ENCODE data around the gene NAPEPLD. TPM values are rescaled to one million over a fixed set of nuclear protein-coding genes. Genes with fewer than 3 reads are reported as not detected.

Gene NAPEPLD
- total and polyA plus RNA-seq, 2 of the 8 experiments (the other 6 are each of a cell fraction or from before 2014, with no cell fraction given): 4.2 to 9.9 TPM

GRCh38 chr7:103093429-103093828, 55.5 kb downstream of the NAPEPLD start:
- H4K8ac ChIP-seq (ENCODE audit: extremely low read depth, insufficient read depth, low read length): no peak overlapping the region
- POLR2A ChIA-PET (ENCODE audit: partially characterized antibody): no interaction called here
- no peak overlapping the region for H2BK120ac ChIP-seq (replicated peaks; ENCODE audit: low read depth, low read length)
- no peak overlapping the region for H3K9ac ChIP-seq (replicated peaks in 1 of 4; ENCODE audit: extremely low read depth in 1 of 4, low read depth in 3 of 4, low read length in 3 of 4)
- no peaks in the 10 kb centered on the region for H3K23me2 ChIP-seq (ENCODE audit: low read depth, low read length)
- WGBS, 2 experiments (ENCODE audit: extremely low coverage in 1 of 2, insufficient coverage in 1 of 2, insufficient read length in 1 of 2, insufficient replicate concordance in 2 of 2, low coverage in 1 of 2, low lambda C conversion rate in 2 of 2, missing lambda C conversion rate in 1 of 2): 87% methylated on average over 1 of the region's 1 CpG; no CpG with 5 or more reads in 1 of the 2 experiments
- H2AFZ ChIP-seq (ENCODE audit: low read length): no peak overlapping the region
- no peak overlapping the region for H3K56ac ChIP-seq (replicated peaks; ENCODE audit: insufficient read length, low read depth, low read length)
- no peak overlapping the region for H4K5ac ChIP-seq (ENCODE audit: insufficient read length, low read depth, low read length)
- H3K4ac ChIP-seq (replicated peaks; ENCODE audit: insufficient read length, low read depth, low read length): no peak overlapping the region
- peaks cover 0 to 2% of the 10 kb centered on the region in 2 experiments for H4K20me1 ChIP-seq (replicated peaks in 1 of 2; ENCODE audit: control insufficient read depth in 1 of 2, insufficient read depth in 2 of 2, low read length in 2 of 2)
- H3K79me1 ChIP-seq (ENCODE audit: low read depth, low read length): no peaks in the 10 kb centered on the region
- H3K18ac ChIP-seq (ENCODE audit: extremely low read depth, low read length): no peak overlapping the region
- no peaks in the 10 kb centered on the region for H3K9me3 ChIP-seq (ENCODE audit: insufficient read depth in 2 of 2, low read depth in 1 of 2, low read length in 1 of 2)
- peaks cover 2 to 27% (median 11%) of the 10 kb centered on the region in 4 experiments; a peak in 7 of 8 replicates for H3K36me3 ChIP-seq (ENCODE audit: control insufficient read depth in 2 of 4, insufficient read depth in 4 of 4, low read length in 3 of 4)
- no peaks in the 10 kb centered on the region for H3K4me1 ChIP-seq (replicated peaks in 1 of 4; ENCODE audit: control insufficient read depth in 3 of 4, insufficient read depth in 4 of 4, low read length in 3 of 4)
- CTCF ChIA-PET (ENCODE audit: partially characterized antibody): interaction anchor here (1.2 kb wide), 1 partner anchor 13 kb away, joined by 4 read pairs; no protein-coding TSS in a partner anchor
- H4K91ac ChIP-seq (replicated peaks; ENCODE audit: insufficient read length, low read length): no peak overlapping the region
- no peak overlapping the region for H2AK5ac ChIP-seq (ENCODE audit: low read depth, low read length)
- no peak overlapping the region for H3K27ac ChIP-seq (ENCODE audit: low read depth, low read length)
- H2BK20ac ChIP-seq (ENCODE audit: low read length): no peak overlapping the region
- H3K79me2 ChIP-seq (ENCODE audit: control insufficient read depth in 1 of 2, insufficient read depth in 2 of 2, low read length in 2 of 2): no peaks in the 10 kb centered on the region
- H3K23ac ChIP-seq (ENCODE audit: insufficient read length): no peak overlapping the region
- no peak overlapping the region for H2BK12ac ChIP-seq (ENCODE audit: low read depth, low read length)
- no peak overlapping the region for H2BK5ac ChIP-seq (ENCODE audit: low read depth, low read length)
- H2BK15ac ChIP-seq (ENCODE audit: low read length): no peak overlapping the region
- H3K27me3 ChIP-seq (replicated peaks in 1 of 4; ENCODE audit: control insufficient read depth in 3 of 4, extremely low read depth in 1 of 4, insufficient read depth in 3 of 4, low read length in 3 of 4): no peaks in the 10 kb centered on the region
- H3K4me3 ChIP-seq (ENCODE audit: extremely low read depth in 1 of 4, insufficient read depth in 2 of 4, low read depth in 3 of 4, low read length in 4 of 4): no peak overlapping the region
- no peak overlapping the region for H3K4me2 ChIP-seq (ENCODE audit: insufficient read depth in 1 of 2, low read depth in 2 of 2, low read length in 2 of 2)
- H3K14ac ChIP-seq (ENCODE audit: insufficient read length): no peak overlapping the region
- FAIRE-seq (no peak), DNase-seq (ENCODE audit: low read depth in 1 of 2, low spot score in 2 of 2) (no peak)
- no peak for TF ChIP-seq JUND (IDR thresholded peaks at IDR 0.05; ENCODE audit: low read length)
- no peak for TF ChIP-seq BRCA1 (IDR thresholded peaks at IDR 0.05; ENCODE audit: low read depth, low read length)
- TF ChIP-seq HDAC6 (IDR thresholded peaks at IDR 0.05; ENCODE audit: low read depth, low read length): no peak
- no peak for TF ChIP-seq PHF8 (conservative IDR thresholded peaks at IDR 0.05; ENCODE audit: low read depth, low read length)
- no peak for TF ChIP-seq ZNF274 (IDR thresholded peaks at IDR 0.05; ENCODE audit: borderline replicate concordance, extremely low read depth, low read length)
- TF ChIP-seq CBX5 (IDR thresholded peaks at IDR 0.05; ENCODE audit: low read depth, low read length): no peak
- no peak for TF ChIP-seq JUN (IDR thresholded peaks at IDR 0.05; ENCODE audit: low read depth, low read length)
- TF ChIP-seq RNF2 (IDR thresholded peaks at IDR 0.05; ENCODE audit: borderline replicate concordance, low read depth, low read length, missing control alignments, poor library complexity, severe bottlenecking): no peak
- no peak for TF ChIP-seq SUZ12 (IDR thresholded peaks at IDR 0.05; ENCODE audit: low read length)
- TF ChIP-seq, protein P1, sequence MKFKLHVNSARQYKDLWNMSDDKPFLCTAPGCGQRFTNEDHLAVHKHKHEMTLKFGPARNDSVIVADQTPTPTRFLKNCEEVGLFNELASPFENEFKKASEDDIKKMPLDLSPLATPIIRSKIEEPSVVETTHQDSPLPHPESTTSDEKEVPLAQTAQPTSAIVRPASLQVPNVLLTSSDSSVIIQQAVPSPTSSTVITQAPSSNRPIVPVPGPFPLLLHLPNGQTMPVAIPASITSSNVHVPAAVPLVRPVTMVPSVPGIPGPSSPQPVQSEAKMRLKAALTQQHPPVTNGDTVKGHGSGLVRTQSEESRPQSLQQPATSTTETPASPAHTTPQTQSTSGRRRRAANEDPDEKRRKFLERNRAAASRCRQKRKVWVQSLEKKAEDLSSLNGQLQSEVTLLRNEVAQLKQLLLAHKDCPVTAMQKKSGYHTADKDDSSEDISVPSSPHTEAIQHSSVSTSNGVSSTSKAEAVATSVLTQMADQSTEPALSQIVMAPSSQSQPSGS (IDR thresholded peaks at IDR 0.05; ENCODE audit: low read length): no peak
- TF ChIP-seq USF2 (IDR thresholded peaks at IDR 0.05; ENCODE audit: low read length): no peak

All from H1 (cell line).